ENCODE data around the gene RAB3A. TPM values are rescaled to one million over a fixed set of nuclear protein-coding genes. Genes with fewer than 3 reads are reported as not detected.

The RAB3A gene
- total RNA-seq, 1 experiment from 2014 or later = 6.7 TPM

- H3K9me2 ChIP-seq (replicated peaks; ENCODE audit: low read length) = no peaks in the 10 kb centered on the region
- TF ChIP-seq, protein P1, sequence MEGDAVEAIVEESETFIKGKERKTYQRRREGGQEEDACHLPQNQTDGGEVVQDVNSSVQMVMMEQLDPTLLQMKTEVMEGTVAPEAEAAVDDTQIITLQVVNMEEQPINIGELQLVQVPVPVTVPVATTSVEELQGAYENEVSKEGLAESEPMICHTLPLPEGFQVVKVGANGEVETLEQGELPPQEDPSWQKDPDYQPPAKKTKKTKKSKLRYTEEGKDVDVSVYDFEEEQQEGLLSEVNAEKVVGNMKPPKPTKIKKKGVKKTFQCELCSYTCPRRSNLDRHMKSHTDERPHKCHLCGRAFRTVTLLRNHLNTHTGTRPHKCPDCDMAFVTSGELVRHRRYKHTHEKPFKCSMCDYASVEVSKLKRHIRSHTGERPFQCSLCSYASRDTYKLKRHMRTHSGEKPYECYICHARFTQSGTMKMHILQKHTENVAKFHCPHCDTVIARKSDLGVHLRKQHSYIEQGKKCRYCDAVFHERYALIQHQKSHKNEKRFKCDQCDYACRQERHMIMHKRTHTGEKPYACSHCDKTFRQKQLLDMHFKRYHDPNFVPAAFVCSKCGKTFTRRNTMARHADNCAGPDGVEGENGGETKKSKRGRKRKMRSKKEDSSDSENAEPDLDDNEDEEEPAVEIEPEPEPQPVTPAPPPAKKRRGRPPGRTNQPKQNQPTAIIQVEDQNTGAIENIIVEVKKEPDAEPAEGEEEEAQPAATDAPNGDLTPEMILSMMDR (conservative IDR thresholded peaks at IDR 0.05; ENCODE audit: low read depth, low read length) = peak; percentile 52
- TF ChIP-seq EZH2 (IDR thresholded peaks at IDR 0.05; ENCODE audit: low read length, unreplicated experiment) = no peak
- no peaks in the 10 kb centered on the region for H3F3A ChIP-seq (ENCODE audit: low read length, unreplicated experiment)
- no peaks in the 10 kb centered on the region for H3K9me3 ChIP-seq (ENCODE audit: low read length)
- no peaks in the 10 kb centered on the region for H4K20me1 ChIP-seq (ENCODE audit: low read length)
- no peak overlapping the region for H3K27ac ChIP-seq (ENCODE audit: low read length)
- ChIA-PET CTCF (no interaction called here), POLR2A (ENCODE audit: unreplicated experiment) (no interaction called here)
- peak overlapping the region; percentile 82 for H3K4me3 ChIP-seq (ENCODE audit: low read length)
- peaks cover 23% of the 10 kb centered on the region for H3K79me2 ChIP-seq (ENCODE audit: low read length)
- BruUV-seq (replicated peaks) = no TSS peak
- peak overlapping the region; percentile 98 for H3K4me2 ChIP-seq (ENCODE audit: low read length)
- intact Hi-C loops (cut with micrococcal nuclease) = loop anchor here (10.0 kb wide), 2 partner anchors 122 to 212 kb away; partner anchors contain the start of genes LSM4 and SSBP4
- peak; percentile 18 for DNase-seq
- peaks cover 15% of the 10 kb centered on the region for H3K4me1 ChIP-seq (ENCODE audit: insufficient read depth, low read length)
- H2AFZ ChIP-seq (ENCODE audit: low read length) = peak overlapping the region; percentile 84
- ATAC-seq = no peak
- H3K9ac ChIP-seq (ENCODE audit: low read length) = peak overlapping the region; percentile 55
- no peaks in the 10 kb centered on the region for H3K27me3 ChIP-seq (ENCODE audit: low read length)
- peaks cover 4% of the 10 kb centered on the region; the same call in 1 of the 2 replicates for H3K36me3 ChIP-seq (ENCODE audit: low read depth, low read length)
Observed at GRCh38 chr19:18202778-18203407, 949 bp downstream of the RAB3A start.

DNA sequence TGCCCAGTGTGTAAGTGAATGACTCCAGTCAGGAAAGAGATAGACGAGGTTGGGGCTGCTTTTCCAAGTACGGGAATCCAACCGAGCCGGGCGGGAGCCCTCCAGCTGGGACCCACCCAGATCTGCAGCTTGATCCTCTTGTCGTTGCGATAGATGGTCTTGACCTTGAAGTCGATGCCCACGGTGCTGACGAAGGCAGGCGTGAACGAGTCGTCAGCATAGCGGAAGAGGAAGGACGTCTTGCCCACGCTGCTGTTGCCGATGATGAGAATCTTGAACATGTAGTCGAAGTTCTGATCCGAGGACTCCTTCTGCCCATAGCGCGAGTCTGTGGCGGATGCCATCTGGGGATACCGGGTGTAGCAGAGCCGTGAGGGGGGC lies 1.5 kb downstream of the RAB3A start:
- peaks cover 4% of the 10 kb centered on the region; the same call in 1 of the 2 replicates for H3K36me3 ChIP-seq (ENCODE audit: low read depth, low read length)
- peaks cover 23% of the 10 kb centered on the region for H3K79me2 ChIP-seq (ENCODE audit: low read length)
- no TSS peak for BruUV-seq (replicated peaks)
- peaks cover 12% of the 10 kb centered on the region for H3K4me1 ChIP-seq (ENCODE audit: insufficient read depth, low read length)
- CTCF ChIA-PET = no interaction called here
- TF ChIP-seq EZH2 (IDR thresholded peaks at IDR 0.05; ENCODE audit: low read length, unreplicated experiment) = no peak
- POLR2A ChIA-PET (ENCODE audit: unreplicated experiment) = no interaction called here
- no peak overlapping the region for H3K27ac ChIP-seq (ENCODE audit: low read length)
- peak overlapping the region; percentile 82 for H3K4me3 ChIP-seq (ENCODE audit: low read length)
- intact Hi-C loops (cut with micrococcal nuclease) = loop anchor here (10.0 kb wide), 2 partner anchors 122 to 212 kb away; partner anchors contain the start of genes LSM4 and SSBP4
- ATAC-seq = no peak
- no peak overlapping the region for H2AFZ ChIP-seq (ENCODE audit: low read length)
- no peaks in the 10 kb centered on the region for H4K20me1 ChIP-seq (ENCODE audit: low read length)
- no peak for DNase-seq
- no peak overlapping the region; the same call in 1 of the 2 replicates for H3K9ac ChIP-seq (ENCODE audit: low read length)
- no peaks in the 10 kb centered on the region for H3K27me3 ChIP-seq (ENCODE audit: low read length)
- no peaks in the 10 kb centered on the region for H3K9me2 ChIP-seq (replicated peaks; ENCODE audit: low read length)
- no peaks in the 10 kb centered on the region for H3K9me3 ChIP-seq (ENCODE audit: low read length)
- H3F3A ChIP-seq (ENCODE audit: low read length, unreplicated experiment) = no peaks in the 10 kb centered on the region
- peak overlapping the region; percentile 98 for H3K4me2 ChIP-seq (ENCODE audit: low read length)

GRCh38 chr19:18198374-18198773 lies 5.5 kb downstream of the RAB3A start:
- intact Hi-C loops (cut with micrococcal nuclease) = no loop called here
- BruUV-seq (replicated peaks) = no TSS peak
- POLR2A ChIA-PET (ENCODE audit: unreplicated experiment) = no interaction called here

More at GRCh38 chr19:18198374-18198773, 5.5 kb downstream of the RAB3A start:
- H3K79me2 ChIP-seq (ENCODE audit: low read length) = peaks cover 27% of the 10 kb centered on the region
- no peaks in the 10 kb centered on the region for H3F3A ChIP-seq (ENCODE audit: low read length, unreplicated experiment)
- DNase-seq (no peak), ATAC-seq (no peak)
- no peaks in the 10 kb centered on the region for H3K27me3 ChIP-seq (ENCODE audit: low read length)
- H3K9me2 ChIP-seq (replicated peaks; ENCODE audit: low read length) = no peaks in the 10 kb centered on the region
- no peak overlapping the region for H3K27ac ChIP-seq (ENCODE audit: low read length)
- H3K4me3 ChIP-seq (ENCODE audit: low read length) = no peak overlapping the region
- CTCF ChIA-PET = no interaction called here
- no peak overlapping the region for H2AFZ ChIP-seq (ENCODE audit: low read length)
- TF ChIP-seq, protein P1 (conservative IDR thresholded peaks at IDR 0.05; ENCODE audit: low read depth, low read length) = no peak
- no peak for TF ChIP-seq EZH2phosphoT487 (IDR thresholded peaks at IDR 0.05; ENCODE audit: borderline replicate concordance, low read length)
- TF ChIP-seq EZH2 (IDR thresholded peaks at IDR 0.05; ENCODE audit: low read length, unreplicated experiment) = no peak
- H3K9ac ChIP-seq (ENCODE audit: low read length) = no peak overlapping the region
- no peak overlapping the region for H3K4me2 ChIP-seq (ENCODE audit: low read length)
- no peaks in the 10 kb centered on the region for H3K9me3 ChIP-seq (ENCODE audit: low read length)
- peaks cover 4% of the 10 kb centered on the region; the same call in 1 of the 2 replicates for H3K36me3 ChIP-seq (ENCODE audit: low read depth, low read length)
- peaks cover 16% of the 10 kb centered on the region for H3K4me1 ChIP-seq (ENCODE audit: insufficient read depth, low read length)
- H4K20me1 ChIP-seq (ENCODE audit: low read length) = no peaks in the 10 kb centered on the region
